HG02759 (cell line): ENCODE data around the gene NDUFV2.
"Not testable (repeated sequence)": the region's sequence is repeated elsewhere in the genome, so short reads cannot be mapped to it uniquely, and the experiment has no call there.

Experiments
- ATAC-seq: cut with Tn5 transposase; IDR thresholded peaks from one replicate; pipeline ENCODE4 v1.9.1; 2021; ENCODE audit warnings: mild to moderate bottlenecking, moderate library complexity; ENCODE audit not compliant: unreplicated experiment

NDUFV2 gene

DNA sequence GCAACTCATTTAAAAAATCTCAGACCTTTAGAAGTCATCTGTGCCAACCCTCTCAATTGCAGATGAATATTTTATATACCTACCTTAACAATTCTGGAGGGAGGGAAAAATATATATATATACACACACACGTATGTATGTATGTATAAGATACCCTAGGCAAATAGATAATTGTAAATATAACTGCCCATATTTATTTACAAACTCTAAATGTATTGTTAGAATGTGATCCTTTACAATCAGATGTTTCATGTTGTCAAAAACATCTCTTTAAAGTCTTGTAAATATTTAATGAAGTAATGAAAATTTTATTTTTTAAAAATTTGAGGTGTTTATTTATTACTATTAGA is 45.7 kb downstream of the NDUFV2 start:
- no peak for ATAC-seq

DNA sequence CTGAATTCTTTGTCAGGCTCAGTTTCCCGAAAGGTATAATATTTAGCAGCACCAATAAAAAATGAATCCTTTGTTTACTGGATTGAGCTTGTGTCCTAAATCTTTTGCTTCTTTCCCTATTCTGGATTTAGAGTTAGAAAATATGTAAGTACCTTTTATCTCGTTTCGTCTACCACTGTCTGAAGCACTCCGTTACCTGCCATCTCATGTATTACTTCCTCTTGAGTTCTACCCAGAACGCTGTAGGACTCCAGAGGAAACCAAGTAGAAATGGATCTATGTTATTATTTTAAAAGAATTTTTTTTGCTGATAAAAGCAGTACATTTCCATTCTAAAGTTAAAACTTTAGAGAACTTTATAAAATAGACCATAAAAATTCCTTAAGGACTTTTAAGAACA is 47.6 kb downstream of the NDUFV2 start:
- ATAC-seq = no peak

DNA sequence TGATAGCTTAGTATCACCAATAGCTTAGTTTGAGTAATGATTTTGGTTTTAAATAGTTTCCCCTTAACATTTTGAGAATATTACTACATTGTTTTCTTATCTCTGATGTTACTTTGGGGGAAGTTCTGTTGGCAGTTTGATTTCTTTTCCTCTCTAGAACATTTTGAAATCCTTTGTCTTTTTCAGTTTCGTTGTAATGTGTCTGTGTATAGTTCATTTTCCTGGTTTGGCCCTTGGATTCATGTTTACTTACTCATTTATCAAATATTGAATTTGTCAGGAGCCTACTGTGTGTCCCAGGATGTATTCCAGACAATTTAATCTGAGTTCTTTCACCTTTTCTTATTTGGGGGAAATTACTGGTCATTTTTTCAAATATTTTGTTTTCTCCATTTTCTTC is 50.8 kb downstream of the NDUFV2 start:
- no peak for ATAC-seq

DNA sequence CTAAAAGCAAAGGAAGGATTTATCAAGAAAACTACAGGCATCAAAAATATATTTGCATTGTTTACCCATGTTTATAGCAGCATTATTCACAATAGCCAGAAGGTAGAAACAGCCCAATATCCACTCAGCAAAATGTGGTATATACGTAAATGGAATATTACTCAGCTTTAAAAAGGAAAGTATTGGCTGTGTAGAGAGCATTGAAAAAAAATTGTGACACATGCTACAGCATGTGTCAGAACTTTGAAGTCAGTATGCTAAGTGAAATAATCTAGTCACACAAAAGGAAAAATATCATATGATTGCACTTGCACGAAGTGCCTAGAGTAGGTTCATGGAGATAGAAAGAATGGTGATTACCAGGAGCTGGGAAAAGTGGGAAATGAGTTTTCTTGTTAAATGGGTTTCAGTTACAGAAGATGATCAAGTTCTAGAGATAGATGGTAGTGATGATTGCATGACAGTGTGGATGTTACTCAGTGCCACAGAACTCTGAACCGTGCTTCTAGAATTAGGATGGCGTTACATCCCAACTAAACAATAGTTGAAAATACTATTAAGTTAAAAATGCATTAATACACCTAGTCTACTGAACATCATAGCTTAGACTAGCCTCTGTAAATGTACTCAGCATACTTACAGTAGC is 54.2 kb downstream of the NDUFV2 start:
- ATAC-seq = no peak

DNA sequence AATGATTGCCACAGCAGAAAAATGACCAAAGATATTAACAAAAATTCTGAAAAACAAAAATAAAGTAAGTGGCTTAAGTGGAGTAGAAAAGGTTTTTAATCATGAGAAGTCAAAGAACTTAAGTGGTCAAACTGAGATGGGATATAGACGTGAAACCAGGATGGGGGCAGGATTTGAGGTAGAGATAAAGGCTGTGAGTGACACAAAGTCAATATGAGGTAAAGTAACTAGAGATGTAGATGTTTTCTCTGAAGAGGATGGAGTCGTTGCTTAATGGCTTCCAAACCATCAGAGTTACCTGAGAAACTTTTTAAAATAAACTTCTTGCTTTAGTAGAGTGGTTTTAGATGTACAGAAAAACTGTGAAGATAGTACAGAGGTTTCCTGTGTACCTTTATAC is 55.3 kb downstream of the NDUFV2 start:
- no peak for ATAC-seq

DNA sequence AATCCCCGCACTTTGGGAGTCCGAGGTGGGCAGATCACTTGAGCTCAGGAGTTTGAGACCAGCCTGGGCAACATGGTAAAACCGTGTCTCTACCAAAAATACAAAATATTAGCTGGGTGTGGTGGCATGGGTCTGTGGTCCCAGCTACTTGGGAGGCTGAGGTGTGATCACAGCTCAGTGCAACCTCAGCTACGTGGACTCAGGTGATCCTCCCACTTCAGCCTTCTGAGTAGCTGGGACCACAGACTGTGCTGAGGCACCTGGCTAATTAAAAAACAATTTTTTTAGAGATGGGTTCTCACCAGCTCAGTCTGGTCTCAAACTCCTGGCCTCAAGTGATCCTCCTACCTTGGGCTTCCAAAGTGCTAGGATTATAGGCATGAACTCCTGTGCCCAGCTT is 57.5 kb downstream of the NDUFV2 start:
- ATAC-seq = no peak

DNA sequence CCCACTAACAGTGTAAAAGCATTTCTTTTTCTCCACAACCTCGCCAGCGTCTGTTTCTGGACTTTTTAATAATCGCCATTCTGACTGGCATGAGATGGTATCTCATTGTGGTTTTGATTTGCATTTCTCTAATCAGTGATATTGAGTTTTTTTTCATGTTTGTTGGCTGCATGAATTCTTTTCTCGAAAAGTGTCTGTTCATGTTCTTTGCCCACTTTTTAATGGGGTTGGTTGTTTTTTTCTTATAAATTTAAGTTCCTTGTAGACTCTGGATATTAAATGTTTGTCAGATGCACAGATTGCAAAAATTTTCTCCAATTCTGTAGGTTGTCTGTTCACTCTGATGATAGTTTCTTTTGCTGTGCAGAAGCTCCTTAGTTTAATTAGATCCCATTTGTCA is 60.2 kb downstream of the NDUFV2 start:
- ATAC-seq = not testable (repeated sequence)

DNA sequence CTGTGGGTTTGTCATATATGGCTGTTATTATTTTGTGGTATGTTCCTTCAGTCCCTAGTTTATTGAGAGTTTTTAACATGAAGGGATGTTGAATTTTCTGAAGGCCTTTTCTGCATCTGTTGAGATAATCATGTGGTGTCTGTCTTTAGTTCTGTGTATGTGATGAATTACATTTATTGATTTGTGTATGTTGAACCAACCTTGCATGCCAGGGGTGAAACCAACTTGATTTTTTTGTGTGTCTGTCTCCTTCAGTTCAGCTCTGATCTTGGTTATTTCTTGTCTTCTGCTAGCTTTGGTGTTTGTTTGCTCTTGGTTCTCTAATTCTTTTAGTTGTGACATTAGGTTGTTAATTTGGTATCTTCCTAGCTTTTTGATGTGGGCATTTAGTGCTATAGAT is 61.6 kb downstream of the NDUFV2 start:
- ATAC-seq = not testable (repeated sequence)

DNA sequence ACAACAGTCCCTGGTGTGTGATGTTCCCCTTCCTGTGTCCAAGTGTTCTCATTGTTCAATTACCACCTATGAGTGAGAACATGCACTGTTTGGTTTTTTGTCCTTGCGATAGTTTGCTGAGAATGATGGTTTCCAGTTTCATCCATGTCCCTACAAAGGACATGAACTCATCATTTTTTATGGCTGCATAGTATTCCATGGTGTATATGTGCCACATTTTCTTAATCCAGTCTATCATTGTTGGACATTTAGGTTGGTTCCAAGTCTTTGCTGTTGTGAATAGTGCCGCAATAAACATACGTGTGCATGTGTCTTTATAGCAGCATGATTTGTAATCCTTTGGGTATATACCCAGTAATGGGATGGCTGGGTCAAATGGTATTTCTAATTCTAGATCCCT is 63.4 kb downstream of the NDUFV2 start:
- not testable (repeated sequence) for ATAC-seq

DNA sequence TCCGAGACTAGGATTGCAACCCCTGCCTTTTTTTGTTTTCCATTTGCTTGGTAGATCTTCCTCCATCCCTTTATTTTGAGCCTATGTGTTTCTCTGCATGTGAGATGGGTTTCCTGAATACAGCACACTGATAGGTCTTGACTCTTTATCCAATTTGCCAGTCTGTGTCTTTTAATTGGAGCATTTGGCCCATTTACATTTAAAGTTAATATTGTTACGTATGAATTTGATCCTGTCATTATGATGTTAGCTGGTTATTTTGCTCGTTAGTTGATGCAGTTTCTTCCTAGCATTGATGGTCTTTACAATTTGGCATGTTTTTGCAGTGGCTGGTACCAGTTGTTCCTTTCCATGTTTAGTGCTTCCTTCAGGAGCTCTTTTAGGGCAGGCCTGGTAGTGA is 67.0 kb downstream of the NDUFV2 start:
- ATAC-seq = not testable (repeated sequence)

DNA sequence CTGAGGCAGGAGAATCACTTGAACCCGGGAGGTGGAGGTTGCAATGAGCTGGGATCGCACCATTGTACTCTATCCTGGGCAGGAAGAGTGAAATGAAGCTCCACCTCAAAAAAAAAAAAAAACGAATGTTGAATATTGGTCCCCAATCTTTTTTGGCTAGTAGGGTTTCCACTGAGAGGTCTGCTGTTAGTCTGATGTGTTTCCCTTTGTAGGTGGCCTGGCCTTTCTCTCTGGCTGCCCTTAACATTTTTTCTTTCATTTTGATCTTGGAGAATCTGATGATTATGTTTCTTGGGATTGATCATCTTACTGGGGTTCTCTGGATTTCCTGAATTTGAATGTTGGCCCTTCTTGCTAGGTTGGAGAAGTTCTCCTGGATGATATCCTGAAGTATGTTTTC is 69.4 kb downstream of the NDUFV2 start:
- ATAC-seq = not testable (repeated sequence)

DNA sequence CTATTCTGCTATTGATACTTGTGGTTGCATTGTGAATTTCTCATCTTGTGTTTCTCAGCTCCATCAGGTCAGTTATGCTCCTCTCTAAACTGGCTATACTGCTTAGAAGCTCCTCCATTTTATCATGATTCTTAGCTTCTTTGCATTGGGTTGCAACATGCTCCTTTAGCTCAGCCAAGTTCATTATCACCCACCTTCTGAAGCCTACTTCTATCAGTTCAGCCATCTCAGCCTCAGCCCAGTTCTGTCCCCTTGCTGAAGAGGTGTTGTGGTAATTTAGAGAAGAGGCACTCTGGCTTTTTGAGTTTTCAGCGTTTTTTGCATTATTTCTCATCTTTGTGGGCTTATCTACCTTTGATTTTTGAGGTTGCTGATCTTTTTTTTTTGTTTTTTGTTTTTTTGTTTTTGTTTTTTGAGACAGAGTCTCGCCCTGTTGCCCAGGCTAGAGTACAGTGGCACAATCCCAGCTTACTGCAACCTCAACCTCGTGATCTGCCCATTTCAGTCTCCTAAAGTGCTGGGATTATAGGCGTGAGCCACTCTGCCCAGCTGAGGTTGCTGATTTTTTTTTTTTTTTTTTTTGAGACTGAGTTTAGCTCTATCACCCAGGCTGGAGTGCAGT is 70.1 kb downstream of the NDUFV2 start:
- no peak for ATAC-seq

DNA sequence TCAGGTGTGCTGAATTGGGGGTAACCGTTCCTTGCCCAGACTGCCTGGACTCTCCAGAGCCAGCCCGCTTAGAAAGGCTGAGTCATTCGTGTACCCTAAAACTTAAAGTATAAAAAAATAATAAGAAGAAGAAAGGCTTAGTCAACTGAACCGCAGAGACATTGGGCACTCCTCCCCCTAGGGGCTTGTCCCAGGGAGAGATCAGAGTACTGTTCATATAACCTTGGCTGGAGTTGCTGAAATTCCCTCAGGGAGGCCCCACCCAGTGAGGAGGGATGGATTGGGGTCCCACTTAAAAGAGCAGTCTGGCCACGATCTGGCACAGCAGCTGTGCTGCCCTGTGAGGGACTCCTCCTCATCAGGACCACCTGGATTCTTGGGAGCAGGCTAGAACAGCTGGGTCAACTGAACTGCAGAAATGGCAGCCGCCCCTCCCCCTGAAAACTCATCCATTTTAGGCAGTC is 71.3 kb downstream of the NDUFV2 start:
- peak; percentile 61 for ATAC-seq

DNA sequence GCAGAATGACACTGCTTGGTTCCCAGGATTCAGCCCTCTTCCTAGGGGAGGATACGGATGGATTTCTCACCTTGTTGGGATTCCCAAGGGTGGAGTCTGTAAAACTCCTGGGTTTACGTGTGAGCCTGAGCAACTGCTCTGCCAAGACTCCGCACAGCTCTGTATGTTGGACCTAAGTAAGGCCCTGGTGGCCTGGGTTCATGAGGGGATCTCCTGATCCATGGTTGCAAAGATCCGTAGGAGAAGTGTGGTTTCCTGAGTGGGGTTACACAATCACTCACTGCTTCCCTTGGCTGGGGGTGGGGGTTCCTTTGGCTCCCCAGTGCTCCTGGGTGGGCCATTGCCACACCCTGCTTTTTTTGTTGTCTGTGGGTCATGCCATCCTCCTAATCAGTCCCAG is 71.8 kb downstream of the NDUFV2 start:
- no peak for ATAC-seq

DNA sequence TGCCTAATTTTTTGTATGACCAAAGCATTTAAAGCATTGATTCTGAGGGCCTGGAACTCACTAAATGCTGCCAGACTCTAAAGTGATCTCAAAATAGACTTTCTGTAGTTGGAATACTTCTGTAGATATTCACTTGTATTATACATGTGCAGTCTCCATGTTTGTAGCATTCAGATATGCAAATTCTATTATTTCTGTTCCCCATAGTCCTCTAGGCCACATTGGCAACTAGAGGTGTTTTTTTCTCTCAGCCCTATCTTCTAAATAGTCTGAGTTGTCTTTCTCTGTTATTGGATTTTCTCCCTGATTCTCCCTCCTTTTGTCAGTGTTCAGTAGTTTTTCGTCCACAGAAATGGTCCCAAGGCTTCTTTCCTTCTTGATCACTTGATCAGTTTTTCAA is 72.6 kb downstream of the NDUFV2 start:
- ATAC-seq = no peak

DNA sequence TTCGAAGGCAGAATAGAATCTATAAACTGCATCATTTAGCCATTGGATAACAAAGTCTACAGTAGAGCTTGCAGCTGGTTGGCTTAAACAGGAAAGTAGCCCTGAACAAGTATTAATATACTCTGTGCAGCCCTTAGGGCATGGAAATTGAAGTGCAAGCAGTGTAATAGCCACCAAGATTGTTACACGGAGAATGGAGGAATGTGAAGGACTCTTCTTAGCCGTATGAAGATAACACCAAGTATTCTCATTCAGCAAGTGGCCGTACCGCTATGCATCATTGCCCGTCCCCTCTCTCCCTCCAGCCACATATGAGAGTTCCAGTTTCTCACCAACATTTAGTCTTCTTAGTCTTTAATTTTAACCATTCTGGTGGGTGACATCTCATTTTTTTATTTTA is 74.5 kb downstream of the NDUFV2 start:
- ATAC-seq = no peak

DNA sequence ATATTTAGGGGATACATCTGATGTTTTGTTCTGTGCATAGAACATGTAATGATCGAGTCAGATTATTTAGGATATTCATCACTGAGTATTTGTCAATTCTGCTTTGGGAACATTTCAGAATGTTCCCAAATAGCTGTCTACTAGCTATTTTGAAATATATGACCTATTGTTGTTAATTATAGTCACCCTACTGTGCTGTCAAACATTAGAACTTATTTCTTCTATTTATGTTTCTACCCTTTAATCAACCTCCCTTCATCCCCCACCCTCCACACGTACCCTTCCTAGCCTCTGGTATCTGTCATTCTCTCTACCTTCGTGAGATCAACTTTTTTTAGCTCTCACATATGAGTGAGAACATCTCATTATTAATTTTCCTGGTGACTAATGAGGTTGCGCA is 75.0 kb downstream of the NDUFV2 start:
- ATAC-seq = no peak

DNA sequence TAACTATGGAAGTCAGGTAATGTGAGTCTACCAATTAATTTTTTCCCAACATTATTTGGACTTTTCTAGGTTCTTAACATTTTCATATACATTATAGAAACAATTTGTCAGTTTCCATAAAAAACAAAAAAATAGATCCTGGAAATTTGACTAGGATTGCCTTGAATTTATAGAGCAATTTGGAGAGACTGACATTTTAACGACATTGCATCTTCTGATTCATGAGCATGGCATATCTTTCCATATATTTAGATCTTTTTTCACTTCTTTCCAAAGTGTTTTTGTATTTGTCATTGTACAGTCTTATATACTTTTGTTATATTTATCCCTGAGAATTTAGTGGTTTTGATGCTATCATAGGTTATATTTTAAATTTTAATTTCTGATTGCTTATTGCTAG is 76.1 kb downstream of the NDUFV2 start:
- ATAC-seq = no peak

DNA sequence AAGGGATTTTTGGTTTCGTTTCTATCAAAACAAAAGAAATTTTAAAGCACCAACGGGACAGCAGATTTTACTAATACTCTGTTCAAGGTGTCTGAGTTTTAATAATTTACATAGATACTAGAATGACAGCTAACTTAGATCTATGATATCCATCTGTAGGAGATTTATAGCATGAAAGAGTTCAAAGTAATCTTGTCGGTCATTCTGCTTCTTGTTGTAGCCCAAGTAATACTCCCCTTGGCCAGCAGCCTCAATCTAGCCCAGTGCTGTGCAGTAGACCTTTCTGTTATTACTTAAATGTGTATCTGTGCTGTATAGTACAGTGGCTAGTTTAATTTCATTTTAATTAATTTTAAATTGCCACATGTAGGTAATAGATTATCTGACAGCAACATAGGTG is 78.8 kb downstream of the NDUFV2 start:
- ATAC-seq = no peak

DNA sequence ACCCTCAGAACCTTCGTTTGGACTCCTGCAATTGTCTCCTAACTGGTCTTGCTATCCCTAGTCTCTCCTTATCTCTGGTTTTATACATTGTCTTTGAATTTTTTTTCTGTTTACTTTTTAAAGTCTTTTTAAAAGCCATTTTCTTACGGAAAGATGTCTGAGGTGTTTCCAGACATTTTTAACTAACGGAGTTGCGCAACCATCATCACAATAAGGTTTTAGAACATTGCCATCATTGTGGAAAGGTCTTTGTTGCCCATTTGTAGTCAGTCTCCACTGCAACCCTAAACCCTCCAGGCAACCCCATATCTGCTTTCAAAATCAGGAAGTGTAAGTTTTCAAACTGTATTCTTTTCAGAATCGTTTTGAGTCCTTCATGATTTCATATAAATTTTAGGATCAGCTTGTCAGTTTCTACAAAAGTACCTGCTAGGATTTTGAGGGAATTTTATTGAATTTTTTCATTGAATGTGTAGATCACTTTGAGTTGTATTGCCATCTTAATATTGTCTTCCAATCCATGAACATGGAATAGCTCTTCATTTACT is 80.4 kb downstream of the NDUFV2 start:
- ATAC-seq = no peak
